Femur (tissue), 1 donor: ENCODE measurements around the gene ARAP1.

Source experiments
- DNase-seq: peaks from one replicate; pipeline ENCODE4 v3.0.0-alpha.2; 2017

ARAP1 gene

DNA sequence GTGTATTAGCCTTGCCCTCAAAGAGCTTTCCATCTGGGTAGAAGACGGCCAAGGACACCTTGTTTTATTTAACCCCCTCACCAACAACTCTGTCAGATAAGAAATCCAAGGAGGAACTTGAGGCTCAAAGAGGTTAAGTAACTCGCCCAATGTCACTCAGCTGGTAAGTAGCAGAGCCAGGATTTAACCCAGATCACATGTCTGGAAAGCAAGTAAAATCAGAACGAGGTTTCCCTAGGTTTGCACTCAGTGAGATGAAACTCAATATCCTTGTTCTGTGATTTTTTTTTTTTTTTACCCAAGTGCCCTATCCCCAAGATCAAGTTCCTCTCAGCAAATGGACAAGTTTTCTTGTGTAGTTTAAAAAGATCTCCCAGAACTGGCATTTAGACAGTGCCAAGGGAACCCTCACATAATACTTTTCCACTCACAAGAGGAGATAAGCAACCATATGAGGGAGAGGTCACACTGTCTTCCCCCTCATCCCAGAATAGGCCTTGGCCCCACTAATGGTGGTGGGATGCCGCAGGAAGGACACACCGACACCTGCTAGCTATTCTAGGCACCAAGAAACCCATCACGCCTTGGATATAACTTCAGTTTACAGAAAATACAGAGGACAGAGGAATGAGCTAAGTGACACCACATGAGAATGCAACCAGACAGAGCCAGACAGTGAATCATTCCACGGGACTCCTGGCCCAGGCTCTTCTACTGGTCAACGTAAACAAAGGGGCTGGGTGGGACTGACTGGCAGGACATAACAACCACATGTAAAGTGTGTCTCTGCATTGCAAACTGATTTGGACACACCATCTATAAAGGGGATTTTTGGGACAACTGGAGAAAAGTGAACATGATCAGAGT lies 8.6 kb upstream of the ARAP1 start:
- DNase-seq = no peak

DNA sequence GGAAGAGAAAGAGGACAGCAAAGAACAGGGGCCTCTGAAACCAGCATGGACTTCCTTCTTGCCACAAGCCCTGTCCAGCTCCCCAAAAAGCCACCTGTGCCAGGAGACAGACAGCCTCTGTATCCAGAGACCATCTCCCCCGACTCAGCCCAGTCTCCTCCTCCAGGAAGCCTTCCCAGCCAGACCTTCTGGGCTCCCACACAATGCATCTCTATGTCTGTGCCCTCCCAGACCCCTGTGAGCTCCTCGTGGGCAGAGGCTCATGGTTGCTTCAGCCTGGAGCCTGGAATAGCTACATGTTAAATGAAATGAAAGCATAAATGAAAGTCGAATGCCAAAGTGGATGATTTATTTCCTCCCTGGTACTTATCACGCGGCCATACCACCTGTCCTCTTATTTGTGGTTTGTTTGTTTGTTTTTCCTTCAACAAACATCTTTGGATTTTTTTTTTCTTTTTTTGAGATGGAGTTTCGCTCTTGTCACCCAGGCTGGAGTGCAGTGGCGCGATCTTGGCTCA lies 7.3 kb upstream of the ARAP1 start:
- DNase-seq = no peak

DNA sequence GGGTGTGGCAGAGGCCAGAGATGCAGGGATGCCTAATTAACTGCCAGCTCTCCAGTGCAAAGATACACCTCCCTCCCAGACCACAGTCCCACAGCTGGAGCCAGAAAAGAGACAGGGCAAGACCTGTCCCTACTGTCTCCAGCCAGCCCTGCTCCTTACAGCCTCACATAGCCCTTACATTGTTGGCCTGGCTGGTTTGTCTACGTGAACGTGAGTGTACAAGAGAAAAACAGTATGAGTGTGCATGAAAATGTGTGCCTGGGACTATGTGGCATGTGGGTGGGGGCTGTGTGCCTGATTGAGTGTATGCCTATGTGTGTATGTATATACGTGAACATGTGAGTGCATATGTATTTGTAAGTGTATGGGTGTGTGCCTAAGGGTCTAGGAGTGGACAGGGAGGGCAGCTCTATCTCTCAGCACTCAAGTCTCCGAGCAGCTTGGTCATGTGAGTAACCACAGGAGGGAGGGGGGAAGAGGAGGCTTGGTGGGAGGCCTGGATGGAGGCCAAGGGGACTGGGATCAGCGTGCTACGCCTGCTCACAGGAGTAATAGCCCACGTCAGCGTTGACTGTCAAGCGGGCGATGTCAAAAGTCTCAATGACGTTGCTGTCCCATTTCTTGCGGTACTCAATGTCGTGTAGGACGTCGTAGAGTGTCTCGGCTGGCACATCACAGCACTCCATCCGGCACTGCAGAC lies 6.6 kb upstream of the ARAP1 start:
- DNase-seq = peak; percentile 68

DNA sequence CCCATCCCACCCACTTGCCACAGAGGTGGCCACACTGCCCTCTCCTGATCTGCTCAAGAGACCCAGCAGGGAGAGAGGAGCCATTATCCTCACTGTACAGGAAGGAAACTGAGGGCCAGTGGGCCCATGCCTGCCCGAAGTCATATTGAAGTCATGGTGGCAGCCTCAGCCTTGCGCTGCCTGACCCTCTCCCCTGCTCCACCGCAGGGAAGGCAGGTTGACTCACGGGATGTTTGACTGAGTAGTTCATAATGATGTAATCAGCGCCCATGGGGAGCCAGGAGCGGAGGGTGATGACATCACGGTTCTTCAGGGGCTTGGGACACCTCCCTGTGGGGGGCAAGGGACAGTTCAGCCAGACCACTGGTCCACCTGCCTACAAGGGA lies 6.1 kb upstream of the ARAP1 start:
- no peak for DNase-seq

DNA sequence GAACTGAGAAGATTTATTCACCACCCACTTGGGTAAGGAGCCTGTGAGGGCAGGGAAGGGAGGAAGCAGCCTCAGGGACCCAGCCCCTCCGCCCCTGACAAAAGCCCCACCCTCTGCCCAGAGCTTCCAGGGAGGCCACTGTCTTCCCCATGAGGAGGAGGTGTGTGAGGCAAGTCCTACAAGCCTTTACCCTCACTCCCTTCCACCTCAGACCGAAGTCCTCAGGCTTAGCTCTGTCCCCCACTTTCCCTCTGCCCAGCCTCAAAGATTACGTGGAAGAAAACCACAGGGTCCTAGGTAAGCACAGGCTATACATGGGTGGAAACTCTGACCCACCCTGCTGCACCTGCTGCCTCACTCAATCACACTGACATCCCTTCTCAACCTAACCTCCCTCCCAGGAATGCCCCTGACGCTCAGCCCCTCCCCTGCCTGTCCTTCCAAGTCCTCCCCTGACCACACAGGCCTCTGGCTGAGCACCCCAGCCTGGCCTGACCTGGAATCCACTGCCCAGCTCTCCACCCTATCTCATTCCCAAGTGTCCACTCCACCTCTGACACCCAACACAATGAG lies 3.6 kb upstream of the ARAP1 start:
- no peak for DNase-seq

DNA sequence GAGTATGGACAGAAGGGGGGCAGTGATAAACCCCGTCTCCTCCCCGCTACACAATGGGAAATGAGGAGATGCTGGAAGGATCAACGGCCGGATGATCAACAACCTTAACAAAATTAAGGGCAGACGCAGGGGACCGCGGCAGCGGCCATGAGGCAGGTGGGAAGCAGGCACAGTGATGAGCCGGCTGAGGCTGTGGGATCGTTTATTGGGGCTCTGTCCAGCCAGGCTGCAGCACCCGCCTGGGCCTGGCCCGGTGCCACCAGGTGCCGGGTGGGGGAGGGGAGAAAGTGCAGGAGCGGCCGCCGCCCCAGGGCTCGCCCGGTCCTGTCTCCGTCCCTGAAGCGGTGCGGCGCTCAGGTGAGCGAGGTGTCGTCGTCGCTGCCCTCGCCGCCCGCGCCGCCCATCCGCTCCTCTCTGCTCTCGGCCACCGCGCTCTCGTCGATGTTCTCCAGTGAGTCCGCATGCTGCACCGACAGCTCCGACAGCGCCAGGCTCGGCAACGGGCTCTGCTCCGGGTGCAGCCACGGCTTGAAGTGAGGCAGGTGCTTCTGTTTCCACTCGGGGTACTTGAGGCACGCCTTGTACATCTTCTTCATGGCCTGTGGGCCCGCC lies 2.4 kb upstream of the ARAP1 start:
- no peak for DNase-seq

DNA sequence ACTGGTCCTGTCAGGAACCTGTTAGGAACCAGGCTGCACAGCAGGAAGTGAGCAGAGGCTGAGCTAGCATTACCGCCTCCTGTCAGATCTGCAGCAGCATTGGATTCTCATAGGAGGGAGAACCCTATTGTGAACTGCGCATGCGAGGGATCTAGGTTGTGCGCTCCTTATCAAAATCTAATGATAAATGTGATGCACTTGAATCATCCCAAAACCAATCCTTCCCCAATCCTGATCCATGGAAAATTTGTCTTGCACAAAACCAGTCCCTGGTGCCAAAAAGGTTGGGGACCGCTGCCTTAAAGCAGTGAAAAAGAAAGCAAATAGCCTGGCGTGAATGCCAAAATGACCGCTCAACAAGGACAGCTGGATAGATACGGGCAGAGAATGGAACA lies 1.9 kb upstream of the ARAP1 start:
- no peak for DNase-seq

DNA sequence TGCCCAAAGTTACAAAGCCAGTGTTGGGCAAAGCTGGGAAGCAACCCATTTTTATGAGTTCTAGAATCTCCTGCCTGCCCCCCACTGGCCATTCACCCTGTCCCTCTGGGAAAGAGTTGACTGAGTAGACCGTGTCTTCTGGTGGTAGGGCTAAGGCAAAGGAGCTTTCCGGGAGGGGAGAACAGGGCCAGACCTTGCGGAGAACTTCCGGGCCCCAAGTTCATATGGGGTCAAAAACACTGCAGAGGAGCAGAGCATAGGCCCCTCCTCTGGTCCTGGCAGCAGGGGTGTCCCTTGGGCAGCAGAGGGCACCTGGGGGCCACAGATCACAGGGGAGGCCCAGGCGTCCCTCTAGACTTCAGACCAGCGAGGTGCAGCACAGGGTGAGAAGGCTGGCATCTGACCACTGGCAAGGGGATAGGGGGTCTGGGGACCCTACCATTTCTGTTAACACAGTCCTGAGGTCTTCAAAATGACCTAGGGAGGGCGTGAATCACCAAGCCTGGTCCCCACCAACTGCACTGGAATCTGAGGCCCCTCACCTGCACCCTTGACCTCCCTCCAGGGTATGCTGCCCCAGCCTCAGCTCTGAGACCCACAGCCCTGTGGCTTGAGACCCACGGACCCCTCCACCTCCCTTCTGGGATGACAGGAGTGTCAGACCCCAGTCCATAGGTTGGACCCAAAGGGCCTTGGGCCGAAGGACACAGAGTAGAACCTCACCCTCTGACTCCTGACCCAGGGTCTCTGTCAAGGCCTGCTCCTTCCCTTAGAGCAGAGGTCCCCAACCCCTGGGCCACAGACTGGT lies 1.3 kb upstream of the ARAP1 start:
- DNase-seq = no peak

DNA sequence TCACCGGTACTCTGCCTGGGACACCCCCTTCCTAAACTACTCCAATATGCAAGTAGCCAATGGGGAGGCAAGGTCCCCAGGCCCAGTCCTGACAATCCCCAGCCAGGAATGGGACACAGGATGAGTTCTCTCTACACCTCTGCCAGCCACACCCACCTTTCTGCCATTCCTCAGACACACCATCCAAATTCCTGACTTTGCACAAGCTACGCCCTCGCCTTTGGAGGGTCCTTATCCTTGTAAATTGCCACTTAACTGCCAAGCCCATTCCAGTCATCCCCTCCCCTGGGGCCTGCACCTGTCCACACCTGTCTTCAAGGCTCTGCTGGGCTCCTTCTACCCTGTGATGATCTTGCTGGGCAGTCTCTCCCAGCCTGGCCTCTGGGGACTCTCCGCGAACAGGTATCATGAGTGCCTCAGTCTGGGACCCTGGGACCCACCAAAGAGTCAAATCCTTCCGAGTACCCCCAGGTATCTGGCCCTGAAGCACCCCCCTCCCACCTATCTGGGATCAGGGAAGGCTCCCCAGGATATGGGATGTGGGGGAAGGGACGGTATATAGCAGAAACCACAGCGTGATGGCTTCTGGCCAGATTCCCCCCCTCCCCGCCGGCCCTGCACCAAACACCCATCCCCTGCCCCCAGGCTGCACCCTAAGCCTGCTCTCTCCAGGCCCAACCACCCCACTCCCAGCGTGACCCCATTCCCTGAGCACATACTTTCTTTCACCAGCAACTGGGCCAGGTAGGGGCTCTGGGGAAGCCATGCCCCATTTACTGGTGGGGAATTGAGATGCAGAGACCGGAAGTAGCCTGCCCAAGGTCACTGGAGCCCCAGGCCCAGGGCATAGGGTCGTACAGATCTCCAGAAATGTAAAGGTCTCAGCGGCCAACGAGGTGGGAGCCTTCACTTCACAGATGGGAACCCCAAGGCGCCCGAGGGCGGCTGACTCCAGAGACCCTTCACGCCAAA lies 806 bp downstream of the ARAP1 start:
- no peak for DNase-seq

DNA sequence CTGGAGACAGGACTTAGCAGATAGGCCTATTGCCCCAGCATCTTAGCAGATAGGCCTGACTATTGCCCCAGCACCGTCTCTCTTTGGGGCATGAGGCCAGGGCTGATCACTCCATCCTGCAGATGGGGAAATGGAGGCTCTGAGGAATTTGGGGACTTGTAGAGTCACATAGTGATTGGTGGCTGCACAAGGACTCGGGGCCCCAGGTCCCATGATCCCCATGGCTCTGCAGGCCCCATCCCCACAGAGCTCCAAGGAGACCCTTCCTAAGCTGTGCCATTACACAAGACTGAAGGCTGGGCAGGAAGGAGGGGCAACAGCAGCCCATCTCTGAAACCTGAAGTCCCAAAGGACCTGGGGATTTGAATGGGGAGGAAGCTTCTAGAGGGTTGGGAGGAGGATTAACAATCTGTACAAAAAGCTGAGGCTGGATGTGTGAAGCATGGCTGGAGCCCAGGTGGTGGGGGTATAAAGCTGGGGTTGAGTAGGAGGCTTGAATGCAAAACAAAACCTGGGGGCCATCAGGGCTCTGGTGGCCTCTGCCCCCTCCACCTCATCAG lies 1.6 kb downstream of the ARAP1 start:
- no peak for DNase-seq

DNA sequence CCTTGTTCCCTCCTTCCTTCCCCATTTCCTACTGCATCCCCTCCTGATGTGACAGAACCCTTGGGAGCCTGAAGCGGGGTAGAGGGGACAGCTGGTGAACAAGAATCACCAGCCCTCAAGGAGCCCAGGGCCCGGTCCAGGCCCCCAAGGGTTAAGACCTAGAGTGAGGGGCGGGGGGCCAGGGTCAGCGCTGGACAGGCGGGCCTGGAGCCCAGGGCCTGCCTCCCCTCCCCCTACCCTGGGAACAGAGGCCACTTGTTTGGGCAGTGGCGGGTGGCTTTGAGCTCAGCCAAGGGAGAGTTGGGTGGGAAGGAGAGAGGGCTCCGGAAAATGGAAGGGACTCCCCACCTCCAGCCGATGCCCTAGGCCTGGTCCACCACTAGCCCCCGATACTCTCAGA lies 2.1 kb downstream of the ARAP1 start:
- no peak for DNase-seq

DNA sequence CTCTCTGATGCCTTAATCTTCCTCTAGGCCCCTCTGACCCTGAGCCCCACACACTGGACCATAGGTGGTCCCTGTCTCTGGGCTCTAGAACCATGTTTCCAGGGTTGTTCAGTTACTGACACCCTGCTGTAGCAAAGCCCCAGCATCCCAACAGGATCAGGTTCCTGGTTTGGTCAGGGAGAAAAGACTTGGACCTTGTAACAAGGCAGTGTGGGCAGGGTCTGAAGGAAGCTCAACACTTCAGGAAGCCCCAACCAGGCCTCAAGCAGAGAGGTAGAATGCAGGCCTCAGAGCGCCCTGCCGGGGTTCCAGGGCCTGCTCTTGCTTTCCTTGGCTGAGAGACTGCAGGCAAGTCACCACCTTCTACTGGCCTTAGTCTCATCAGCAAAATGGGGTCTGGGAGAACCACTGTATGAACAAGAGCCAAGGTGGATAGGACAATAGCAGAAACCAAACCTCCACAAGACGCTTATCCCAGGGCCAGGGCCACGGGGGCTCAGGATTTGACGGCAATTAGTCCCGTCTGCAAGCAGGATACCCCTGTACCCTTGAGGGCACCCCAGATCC lies 4.8 kb downstream of the ARAP1 start:
- DNase-seq = no peak

DNA sequence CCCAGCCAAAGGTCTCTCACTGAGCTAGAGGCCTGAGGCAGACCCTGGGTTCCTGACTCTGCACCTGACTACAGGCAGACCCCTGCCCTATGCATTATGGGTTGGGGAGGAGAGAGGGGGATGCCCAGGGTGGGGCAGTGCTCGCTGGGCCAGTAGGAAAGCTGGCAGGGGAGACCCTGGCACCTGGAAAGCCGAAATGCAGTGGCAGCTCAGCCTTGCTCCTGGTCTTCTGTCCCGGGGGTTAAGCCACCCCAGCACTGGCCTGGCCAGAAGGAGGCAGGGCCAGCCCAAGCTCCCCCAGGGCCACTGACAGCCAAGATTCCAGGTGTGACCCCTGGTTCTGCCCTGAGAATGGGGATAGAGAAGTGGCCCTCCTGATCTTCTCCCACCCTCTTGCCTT lies 5.4 kb downstream of the ARAP1 start:
- no peak for DNase-seq

DNA sequence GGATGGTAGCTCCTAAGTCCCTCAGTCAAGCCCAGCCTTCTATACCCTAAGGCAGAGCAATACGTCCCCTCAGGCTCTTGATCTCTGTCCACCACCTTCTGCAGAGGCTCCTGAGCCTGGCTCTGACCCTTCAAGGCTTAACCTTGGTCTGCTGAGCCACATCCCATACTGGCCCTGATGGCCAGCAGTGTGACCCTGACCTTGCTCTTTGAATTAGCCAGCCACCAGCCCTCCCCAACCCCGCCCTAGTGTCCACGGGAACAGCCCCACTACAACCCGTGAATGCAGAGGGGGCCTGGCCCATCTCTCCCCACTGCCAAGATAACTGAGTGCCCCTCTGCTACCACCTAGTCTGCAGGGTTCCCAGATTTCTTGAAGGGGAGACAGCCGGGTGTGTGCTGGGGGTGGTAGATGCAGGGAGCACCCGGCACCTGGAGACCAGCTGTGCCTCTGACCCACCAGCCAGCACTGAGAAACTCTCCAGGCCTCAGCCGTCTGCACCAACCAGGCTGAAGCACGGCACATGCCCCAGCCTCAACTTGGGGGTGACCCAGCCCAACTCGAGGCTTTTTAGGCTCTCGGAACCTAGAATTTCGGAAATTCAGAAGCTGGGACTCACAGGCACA lies 6.2 kb downstream of the ARAP1 start:
- no peak for DNase-seq

DNA sequence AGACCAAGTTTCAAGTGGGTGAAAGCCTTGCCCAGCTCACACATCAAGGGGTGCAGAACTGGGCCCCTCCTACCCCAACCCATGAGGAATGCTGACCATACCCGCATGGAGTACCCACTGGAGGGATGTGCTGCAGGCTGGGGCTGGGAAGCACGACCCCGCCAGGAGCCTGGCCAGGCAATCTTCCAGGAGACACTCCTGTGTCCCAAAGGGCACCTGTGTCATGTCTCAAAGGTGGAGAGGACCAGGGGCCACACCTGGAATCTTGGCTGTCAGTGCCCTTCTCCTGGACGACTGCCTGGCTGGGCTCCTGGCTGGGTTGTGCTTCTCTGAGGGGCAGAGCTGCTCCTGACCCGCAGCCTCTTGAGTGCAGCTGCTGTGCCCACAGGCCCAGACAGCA lies 6.7 kb downstream of the ARAP1 start:
- no peak for DNase-seq

DNA sequence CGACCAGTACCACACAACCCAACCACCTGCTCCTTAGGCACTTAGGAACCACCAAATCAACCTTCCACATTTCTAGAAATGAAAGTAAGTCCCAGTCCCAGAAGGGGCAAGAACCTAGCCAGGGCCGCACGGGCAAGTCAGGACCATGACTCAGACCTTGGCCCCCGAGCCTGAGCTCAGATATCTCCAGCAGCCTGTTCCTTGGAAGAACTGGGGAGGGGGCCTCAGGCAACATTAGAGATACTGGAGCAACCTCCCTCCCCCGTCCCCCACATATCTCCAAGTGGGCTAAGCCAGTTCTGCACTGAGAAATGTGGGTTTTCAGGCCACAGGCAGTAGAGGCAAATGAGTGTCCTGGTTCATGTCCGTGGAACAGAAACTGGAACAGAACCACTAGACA lies 7.7 kb downstream of the ARAP1 start:
- no peak for DNase-seq

DNA sequence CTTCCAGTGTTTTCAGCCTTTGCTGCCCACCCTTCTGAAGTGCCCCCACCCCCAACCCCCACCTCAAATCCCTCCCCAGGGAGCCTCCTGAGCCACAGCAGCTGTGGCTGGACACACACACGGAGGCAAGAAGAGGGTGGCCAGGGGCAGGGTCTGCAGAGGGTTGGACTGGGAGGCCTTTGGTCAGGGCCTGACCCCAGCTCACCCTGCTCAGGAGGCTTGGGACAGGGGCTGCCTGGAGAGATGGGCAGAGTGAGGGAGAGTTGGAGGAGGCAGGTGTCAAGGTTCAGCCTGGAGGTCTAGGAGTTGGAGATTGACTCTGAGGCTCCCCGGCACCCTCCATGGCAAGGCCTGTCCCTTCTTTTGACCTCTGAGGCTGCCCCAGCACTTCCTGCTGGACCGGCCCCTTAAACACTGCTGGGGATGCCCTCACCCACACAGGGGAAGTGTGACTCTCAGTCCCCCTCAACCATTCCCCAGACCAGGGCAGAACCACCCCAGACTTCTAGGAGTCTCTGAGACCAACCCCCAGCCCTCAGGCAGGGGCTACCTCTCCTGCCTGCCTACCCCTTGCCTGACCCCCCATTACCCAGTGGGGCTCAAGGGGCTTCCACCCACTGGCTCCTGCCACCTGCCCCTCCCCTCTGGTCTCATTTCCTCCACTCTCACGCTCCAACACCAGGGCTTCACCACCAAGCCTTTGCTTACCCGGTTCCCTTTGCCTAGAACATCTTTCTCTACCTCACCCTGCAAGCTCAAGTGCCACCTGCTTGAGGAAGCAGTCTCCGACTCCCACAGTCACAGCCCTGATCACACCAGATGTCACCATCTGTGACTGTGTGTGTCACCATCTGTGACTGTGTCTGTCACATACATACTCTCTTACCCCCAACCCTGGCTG lies 8.6 kb downstream of the ARAP1 start:
- DNase-seq = no peak

DNA sequence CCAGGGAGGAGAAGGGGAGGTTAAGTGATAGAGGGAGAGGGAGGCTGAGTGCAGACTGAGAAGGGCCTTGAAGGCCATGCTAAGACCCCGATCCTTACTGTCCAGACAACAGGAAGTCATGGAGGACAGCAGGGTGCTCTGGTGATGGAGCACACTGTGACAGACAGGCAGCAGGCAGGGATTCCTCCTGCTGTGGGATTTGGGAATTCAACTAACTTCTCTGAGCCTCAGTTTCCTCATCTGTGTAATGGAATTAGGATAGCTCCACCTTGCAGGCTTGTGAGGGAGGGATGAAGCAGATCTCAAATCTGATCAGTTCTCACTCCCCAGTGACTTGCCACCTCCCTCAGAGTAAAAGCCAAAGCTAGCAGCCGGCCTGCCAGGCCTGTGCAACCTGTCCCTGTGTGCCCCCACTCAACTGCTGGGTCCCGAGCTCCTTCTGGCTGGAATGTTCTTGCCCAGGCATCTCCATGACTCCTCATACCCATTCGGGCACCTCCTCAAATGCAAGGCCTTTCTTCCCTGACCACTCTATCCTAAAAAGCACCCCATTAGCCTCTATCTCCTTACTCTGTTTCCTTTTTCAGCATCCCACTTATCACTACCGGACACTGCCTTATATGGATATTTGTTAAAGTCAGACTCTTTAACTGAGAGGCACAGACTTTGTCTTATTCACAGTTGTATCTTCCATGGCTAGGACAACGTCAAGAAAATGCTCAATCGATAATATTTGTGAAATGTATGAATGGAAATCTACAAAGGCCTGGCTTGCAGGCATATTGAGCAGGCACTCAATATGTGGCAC lies 9.5 kb downstream of the ARAP1 start:
- no peak for DNase-seq
